K562 (cell line): ENCODE results near the gene ILK. TPM values are rescaled to one million over a fixed set of nuclear protein-coding genes. Genes with fewer than 3 reads are reported as not detected.
A peak's percentile ranks its signal among the peaks of the same experiment; 100 is the strongest.

Experiments used
- ARNT ChIP-seq, 2 experiments: fragments of 450-650 bp; IDR thresholded peaks; 2 replicates each; pipeline ENCODE4 v1.6.1; 2016; ENCODE audit warnings: mild to moderate bottlenecking in 1 of 2
- CBX2 ChIP-seq: fragments of 200-600 bp; sonication (generic); IDR thresholded peaks from one replicate; pipeline ENCODE4 v1.6.1; 2012; ENCODE audit warnings: mild to moderate bottlenecking, low read length, inconsistent platforms; ENCODE audit not compliant: insufficient read depth, poor library complexity, severe bottlenecking
- CBX8 ChIP-seq: fragments of 200-600 bp; sonication (generic); IDR thresholded peaks from 2 replicates; pipeline ENCODE4 v1.6.1; 2012; ENCODE audit warnings: borderline replicate concordance, mixed run types, low read depth, mild to moderate bottlenecking, moderate library complexity, mixed read lengths, low read length, control low read depth, inconsistent platforms; ENCODE audit not compliant: poor library complexity, severe bottlenecking; ENCODE audit errors: extremely low read depth
- CGGBP1 ChIP-seq: fragments of 250-450 bp; sonication (Bioruptor Pico); IDR thresholded peaks from 2 replicates; pipeline ENCODE4 v1.9.0; 2021; ENCODE audit warnings: mild to moderate bottlenecking
- CSDE1 ChIP-seq, 2 experiments: fragments of 450-650 bp; IDR thresholded peaks; 2 replicates each; pipeline ENCODE4 v1.6.1; 2016; ENCODE audit warnings: mild to moderate bottlenecking in 1 of 2
- DPF2 ChIP-seq: fragments of 450-650 bp; IDR thresholded peaks from 2 replicates; pipeline ENCODE4 v1.6.1; 2016
- FOSL1 ChIP-seq: fragments of 200-800 bp; sonication (Bioruptor generic); conservative IDR thresholded peaks from 2 replicates; pipeline ENCODE4 v1.6.1; 2016; ENCODE audit warnings: missing genetic modification characterization, missing compliant biosample characterization
- GATA2 ChIP-seq: sonication (generic); formaldehyde crosslinking; IDR thresholded peaks from 2 replicates; pipeline ENCODE4 v1.4.0; 2020; ENCODE audit warnings: mild to moderate bottlenecking, missing genetic modification reagents
- HLTF ChIP-seq: fragments of 450-650 bp; IDR thresholded peaks from 2 replicates; pipeline ENCODE4 v1.6.1; 2016
- HNRNPUL1 ChIP-seq: fragments of 200-400 bp; formaldehyde crosslinking; IDR thresholded peaks from 2 replicates; pipeline ENCODE4 v1.6.1; 2017; ENCODE audit warnings: low read length
- ILK ChIP-seq: fragments of 450-650 bp; IDR thresholded peaks from 2 replicates; pipeline ENCODE4 v1.6.1; 2016; ENCODE audit warnings: missing genetic modification characterization, low read depth, mild to moderate bottlenecking, missing compliant biosample characterization, moderate library complexity, borderline replicate concordance
- KAT2B ChIP-seq: IDR thresholded peaks from one replicate; pipeline ENCODE4 v1.6.1; 2012; ENCODE audit warnings: low read depth, mild to moderate bottlenecking, control low read depth, inconsistent platforms, low read length, moderate library complexity
- MECOM ChIP-seq: fragments of 250-450 bp; sonication (Bioruptor Pico); IDR thresholded peaks from 2 replicates; pipeline ENCODE4 v1.8.0; 2022; ENCODE audit warnings: inconsistent platforms
- MIER1 ChIP-seq: fragments of 450-650 bp; IDR thresholded peaks from 2 replicates; pipeline ENCODE4 v1.6.1; 2016; ENCODE audit warnings: antibody characterized with exemption, mild to moderate bottlenecking, low read depth
- MITF ChIP-seq: IDR thresholded peaks from 2 replicates; pipeline ENCODE4 v1.6.1; 2014; ENCODE audit warnings: antibody characterized with exemption
- NR3C1 ChIP-seq: sonication (generic); formaldehyde crosslinking; IDR thresholded peaks from 2 replicates; pipeline ENCODE4 v1.8.1; 2022; ENCODE audit warnings: missing genetic modification reagents
- NUFIP1 ChIP-seq: fragments of 450-650 bp; IDR thresholded peaks from 2 replicates; pipeline ENCODE4 v1.6.1; 2018; ENCODE audit not compliant: partially characterized antibody
- XRCC5 ChIP-seq: fragments of 200-400 bp; formaldehyde crosslinking; IDR thresholded peaks from 2 replicates; pipeline ENCODE4 v1.6.1; 2017; ENCODE audit warnings: low read depth, mild to moderate bottlenecking, low read length
- YY1 ChIP-seq, 3 experiments: IDR thresholded peaks; 2 replicates each; pipeline ENCODE4 v1.6.1; 2011; ENCODE audit warnings: low read length in 2 of 3, mild to moderate bottlenecking in 2 of 3, moderate library complexity in 2 of 3, borderline replicate concordance in 1 of 3, control low read depth in 1 of 3, low read depth in 1 of 3; ENCODE audit not compliant: insufficient read depth in 3 of 3, insufficient replicate concordance in 2 of 3, control insufficient read depth in 1 of 3, insufficient read length in 1 of 3; ENCODE audit errors: extremely low read depth in 1 of 3
- ZMIZ1 ChIP-seq, 2 experiments: fragments of 150-350 bp in 1 of 2; IDR thresholded peaks; 2 replicates each; pipeline ENCODE4 v1.6.1; 2012 to 2016; ENCODE audit warnings: low read depth in 2 of 2, low read length in 2 of 2, mild to moderate bottlenecking in 1 of 2, moderate library complexity in 1 of 2
- ZNF174 ChIP-seq: fragments of 250-450 bp; sonication (Bioruptor Pico); IDR thresholded peaks from 2 replicates; pipeline ENCODE4 v1.4.0; 2020; ENCODE audit warnings: mild to moderate bottlenecking
- ZNF316 ChIP-seq: fragments of 450-650 bp; IDR thresholded peaks from 2 replicates; pipeline ENCODE4 v1.6.1; 2016
- ZNF436 ChIP-seq: fragments of 250-450, 450-650 bp; sonication (Bioruptor Pico); formaldehyde crosslinking; IDR thresholded peaks from 2 replicates; pipeline ENCODE4 v1.7.0; 2020; ENCODE audit warnings: mild to moderate bottlenecking
- ZSCAN32 ChIP-seq: fragments of 450-650 bp; formaldehyde crosslinking; IDR thresholded peaks from 2 replicates; pipeline ENCODE4 v1.4.0; 2020; ENCODE audit warnings: mild to moderate bottlenecking, moderate library complexity
- polyA plus RNA-seq, 8 experiments: library from polyadenylated mRNA; depleted of rRNA in 4 of 8; stranded (reverse) in 5 of 8; unstranded in 3 of 8; fragments of >200 nt; fragmentation: Nextera tagmentation in 2 of 8; fragmentation: Illumina TruSeq in 1 of 8; extraction: Ambion mirVana in 2 of 8; extraction: Trizol in 1 of 8; gene quantifications; 2 replicates each; pipeline versions ENCODE4 v1.2.1 to v1.2.3, GENCODE V29; 2011 to 2014; ENCODE audit warnings: inconsistent platforms in 1 of 8, missing spikeins in 1 of 8
- total RNA-seq, 7 experiments: library from RNA; depleted of rRNA in 6 of 7; stranded (reverse); fragments of >200 nt in 6 of 7; fragmentation: Illumina TruSeq in 2 of 7; extraction: Trizol in 2 of 7; gene quantifications; 2 replicates each; pipeline versions ENCODE4 v1.2.1 to v1.2.3, GENCODE V29; 2011 to 2021; ENCODE audit warnings: low replicate concordance in 1 of 7

ILK gene
- total and polyA plus RNA-seq, 9 of the 15 experiments (the other 6 are each of a cell fraction or from before 2014, with no cell fraction given) = 43.3 to 95.9 (median 58.9) TPM

GRCh38 chr11:6612213-6613041 lies 8.9 kb downstream of the ILK start, which contains the start of gene TAF10 (continued):
- TF ChIP-seq MITF (no peak), HNRNPUL1 (0 out of 2 replicates have a peak, but pooled peaks have one; percentile 78), HLTF (0 out of 2 replicates have a peak, but pooled peaks have one; percentile 39), CBX2 (no peak), ZNF174 (CRISPR knock-in tag) (no peak), MIER1 (no peak; the same call in 1 of the 2 replicates), KAT2B (no peak), ZMIZ1 (IDR thresholded peaks at IDR 0.05; ENCODE audit: low read depth in 2 of 2, low read length in 2 of 2) (no peak), ILK (tag) (no peak), FOSL1 (tag) (peak; percentile 52; the same call in 1 of the 2 replicates), GATA2 (CRISPR knock-in tag) (no peak), DPF2 (peak; percentile 78), NR3C1 (CRISPR knock-in tag) (no peak), YY1 (IDR thresholded peaks at IDR 0.05; ENCODE audit: borderline replicate concordance in 1 of 3, control insufficient read depth in 1 of 3, extremely low read depth in 1 of 3, insufficient read depth in 3 of 3, insufficient read length in 1 of 3, insufficient replicate concordance in 2 of 3, low read depth in 1 of 3, low read length in 2 of 3) (peak in 2 of 3 experiments; percentile 70 to 74), ZNF436 (CRISPR knock-in tag) (no peak), ZNF316 (peak; percentile 22; the same call in 1 of the 2 replicates), NUFIP1 (no peak), XRCC5 (peak; percentile 87; the same call in 1 of the 2 replicates), ARNT (IDR thresholded peaks at IDR 0.05) (no peak), MECOM (CRISPR knock-in tag) (no peak), CBX8 (no peak), CSDE1 (IDR thresholded peaks at IDR 0.05) (no peak), ZSCAN32 (CRISPR knock-in tag) (peak; percentile 49; the same call in 1 of the 2 replicates), CGGBP1 (CRISPR knock-in tag) (peak; percentile 69; the same call in 1 of the 2 replicates)
